Omental fat pad (tissue), 4 donors: ENCODE results near the gene CCDC148. TPM values are rescaled to one million over a fixed set of nuclear protein-coding genes. Genes with fewer than 3 reads are reported as not detected.
"Not testable (repeated sequence)": the region's sequence is repeated elsewhere in the genome, so short reads cannot be mapped to it uniquely, and the experiment has no call there.

ENCODE experiments used
- ATAC-seq: fragments of 150-250 bp; one replicate; pipeline ENCODE4 v1.9.1; 2016; ENCODE audit warnings: mild to moderate bottlenecking, moderate library complexity; ENCODE audit not compliant: low FRiP score
- DNase-seq: peaks from one replicate; pipeline ENCODE4 v3.0.0-alpha.2; 2019; ENCODE audit warnings: low spot score
- total RNA-seq, 4 donors: library from RNA; depleted of rRNA; stranded (reverse); fragments of >200 nt; gene quantifications; one replicate each; pipeline ENCODE4 v1.1.0, GENCODE V29; 2016
- TF ChIP-seq, protein P1 (sequence below), 3 donors: fragments of 450-650 bp; IDR thresholded peaks; one replicate each; pipeline ENCODE4 v1.5.1; 2016 to 2017; ENCODE audit warnings: antibody characterized with exemption in 3 of 3, mild to moderate bottlenecking in 3 of 3, moderate library complexity in 2 of 3

CCDC148 gene
- total RNA-seq, 4 donors from 2014 or later: 0.48 TPM; not detected in 3

DNA sequence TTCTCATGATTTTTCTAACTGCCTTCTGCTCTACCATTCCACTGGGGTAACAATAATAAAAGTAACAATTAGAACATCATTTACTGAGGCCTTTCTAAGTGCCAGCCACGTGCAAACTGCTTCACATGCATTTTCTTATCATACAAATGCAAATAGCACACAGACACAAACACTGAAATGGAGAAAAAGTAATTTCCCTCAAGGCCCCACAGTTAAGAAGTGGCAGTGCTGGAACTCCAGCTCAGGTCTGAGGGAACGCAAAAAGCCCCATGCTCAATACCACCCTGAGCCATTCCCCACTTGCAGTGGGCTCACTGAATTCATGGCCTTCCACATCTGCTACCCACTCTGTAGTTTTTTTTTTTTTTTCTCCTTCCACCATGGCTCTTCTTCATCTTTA lies 214.3 kb downstream of the CCDC148 start:
- no peak for DNase-seq
- ATAC-seq: no peak
- TF ChIP-seq, protein P1, sequence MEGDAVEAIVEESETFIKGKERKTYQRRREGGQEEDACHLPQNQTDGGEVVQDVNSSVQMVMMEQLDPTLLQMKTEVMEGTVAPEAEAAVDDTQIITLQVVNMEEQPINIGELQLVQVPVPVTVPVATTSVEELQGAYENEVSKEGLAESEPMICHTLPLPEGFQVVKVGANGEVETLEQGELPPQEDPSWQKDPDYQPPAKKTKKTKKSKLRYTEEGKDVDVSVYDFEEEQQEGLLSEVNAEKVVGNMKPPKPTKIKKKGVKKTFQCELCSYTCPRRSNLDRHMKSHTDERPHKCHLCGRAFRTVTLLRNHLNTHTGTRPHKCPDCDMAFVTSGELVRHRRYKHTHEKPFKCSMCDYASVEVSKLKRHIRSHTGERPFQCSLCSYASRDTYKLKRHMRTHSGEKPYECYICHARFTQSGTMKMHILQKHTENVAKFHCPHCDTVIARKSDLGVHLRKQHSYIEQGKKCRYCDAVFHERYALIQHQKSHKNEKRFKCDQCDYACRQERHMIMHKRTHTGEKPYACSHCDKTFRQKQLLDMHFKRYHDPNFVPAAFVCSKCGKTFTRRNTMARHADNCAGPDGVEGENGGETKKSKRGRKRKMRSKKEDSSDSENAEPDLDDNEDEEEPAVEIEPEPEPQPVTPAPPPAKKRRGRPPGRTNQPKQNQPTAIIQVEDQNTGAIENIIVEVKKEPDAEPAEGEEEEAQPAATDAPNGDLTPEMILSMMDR (IDR thresholded peaks at IDR 0.05): no peak

DNA sequence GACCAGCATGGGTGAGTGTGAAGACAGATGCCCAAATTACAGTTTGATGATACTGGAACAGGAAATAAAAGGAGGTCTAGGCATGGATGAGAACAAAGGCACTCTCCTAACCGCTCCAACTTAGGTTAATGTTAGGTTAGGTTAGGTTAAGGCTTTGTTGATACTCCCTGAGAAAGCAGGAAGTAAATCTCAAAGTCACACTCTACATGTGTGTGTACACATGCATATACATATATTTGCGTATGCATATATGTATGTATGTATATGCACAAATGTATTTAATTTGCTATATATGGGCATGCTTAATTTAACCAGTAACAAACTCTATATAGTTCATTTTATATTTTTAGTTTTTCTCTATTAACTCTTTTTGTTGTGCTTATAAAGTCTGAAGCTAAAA lies 215.6 kb downstream of the CCDC148 start:
- TF ChIP-seq, protein P1 (IDR thresholded peaks at IDR 0.05): no peak
- ATAC-seq (no peak), DNase-seq (no peak)

DNA sequence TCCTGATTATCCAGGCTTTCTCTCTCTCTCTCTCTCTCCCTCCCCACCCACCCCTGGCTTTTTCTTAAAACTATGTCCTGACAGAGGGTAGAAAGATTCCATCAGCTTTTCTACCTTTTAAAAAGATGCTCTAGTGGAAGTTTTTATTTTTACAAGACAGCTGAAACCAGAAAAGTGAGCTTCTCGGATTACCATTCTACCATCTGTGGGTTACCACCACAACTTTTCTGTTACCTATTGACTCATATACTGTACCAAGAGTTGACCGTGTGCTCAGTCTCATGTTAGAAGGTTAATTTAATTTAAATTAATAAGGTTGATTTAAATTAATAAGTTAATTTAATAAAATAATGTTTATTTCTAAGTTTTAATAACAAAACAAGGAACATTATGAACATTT lies 217.3 kb downstream of the CCDC148 start:
- ATAC-seq (no peak), DNase-seq (no peak)
- TF ChIP-seq, protein P1 (IDR thresholded peaks at IDR 0.05): no peak

DNA sequence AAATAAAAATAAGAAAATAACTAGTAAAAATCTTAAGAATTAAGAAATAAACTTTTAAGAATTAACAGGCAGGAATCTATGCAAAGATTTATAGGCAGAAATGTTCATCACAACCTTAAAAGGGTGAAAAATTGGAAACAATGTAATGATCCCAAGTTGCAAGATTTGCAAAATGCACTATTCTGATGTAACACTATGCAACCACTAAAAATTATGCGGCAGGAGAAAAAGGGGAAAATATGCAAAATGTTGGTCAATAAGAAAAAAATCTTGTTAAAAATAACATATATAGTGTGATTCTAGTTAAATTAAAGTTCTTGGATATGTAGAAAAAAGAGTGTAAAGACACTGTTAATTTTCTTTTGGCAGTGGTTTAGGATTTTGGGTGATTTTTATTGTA lies 222.1 kb downstream of the CCDC148 start:
- TF ChIP-seq, protein P1 (IDR thresholded peaks at IDR 0.05): no peak
- ATAC-seq (no peak), DNase-seq (no peak)

DNA sequence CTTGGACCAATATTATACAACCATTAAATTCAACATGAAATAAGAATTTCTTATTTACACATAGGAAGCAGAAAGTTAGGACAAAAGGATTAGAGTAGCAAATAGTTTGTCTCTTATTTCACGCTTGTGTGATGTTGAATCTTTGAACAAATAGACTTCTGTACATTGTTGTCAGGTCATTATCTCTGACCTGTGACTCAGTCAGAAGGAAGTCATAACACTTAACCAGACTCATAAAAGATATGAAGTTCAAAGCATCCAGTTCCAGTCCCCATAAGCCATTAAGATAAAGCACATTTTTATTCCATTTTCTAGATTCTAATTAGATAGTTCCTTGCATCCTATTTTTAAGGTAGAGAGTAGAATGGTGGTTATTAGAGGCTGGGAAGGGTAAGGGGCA lies 224.1 kb downstream of the CCDC148 start:
- no peak for DNase-seq
- TF ChIP-seq, protein P1 (IDR thresholded peaks at IDR 0.05): no peak
- ATAC-seq: no peak

DNA sequence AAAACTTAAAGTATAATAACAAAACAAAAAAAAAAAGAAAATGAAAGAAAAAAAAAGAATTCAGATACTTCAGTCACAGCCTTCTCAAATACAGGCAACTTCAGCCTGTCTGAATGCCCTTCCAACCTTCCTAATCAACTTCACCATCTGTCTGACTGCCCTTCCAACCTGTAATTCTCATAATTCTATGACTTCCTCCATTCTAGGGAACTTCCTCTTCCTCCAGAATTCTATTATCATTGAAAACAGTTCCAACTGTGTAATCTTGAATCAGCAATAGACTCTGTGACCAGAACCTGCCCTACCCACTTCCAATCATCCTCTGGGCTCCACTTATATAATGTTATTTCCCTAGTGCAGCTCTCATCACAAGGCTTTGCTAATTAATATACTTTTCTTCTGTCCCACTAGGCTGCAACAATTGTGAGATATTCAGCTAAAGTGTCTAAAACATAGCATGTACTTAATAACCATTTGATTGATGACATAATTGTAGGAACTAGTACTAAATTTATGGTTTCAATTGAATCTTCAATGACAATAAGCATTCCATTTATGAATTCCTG lies 227.5 kb downstream of the CCDC148 start:
- TF ChIP-seq, protein P1 (IDR thresholded peaks at IDR 0.05): no peak
- DNase-seq (no peak), ATAC-seq (no peak)

DNA sequence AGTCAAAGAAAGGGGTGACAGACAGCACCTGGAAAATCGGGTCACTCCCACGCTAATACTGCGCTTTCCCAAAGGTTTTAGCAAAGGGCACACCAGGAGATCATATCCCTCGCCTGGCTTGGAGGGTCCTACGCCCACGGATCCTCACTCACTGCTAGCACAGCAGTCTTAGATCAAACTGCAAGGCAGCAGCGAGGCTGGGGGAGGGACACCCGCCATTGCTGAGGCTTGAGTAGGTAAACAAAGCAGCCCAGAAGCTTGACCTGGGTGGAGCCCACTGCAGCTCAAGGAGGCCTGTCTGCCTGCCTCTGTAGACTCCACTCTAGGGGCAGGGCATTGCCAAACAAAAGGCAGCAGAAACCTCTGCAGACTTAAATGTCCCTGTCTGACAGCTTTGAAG lies 233.5 kb downstream of the CCDC148 start:
- ATAC-seq, DNase-seq: not testable (repeated sequence)
